Activated CD4-positive, alpha-beta T cell treated with anti-CD3 and anti-CD28 coated beads, Interleukin-2, Interleukin-6, amounts not matched to agents 100 ng/mL and 50 ng/mL, durations not matched to agents 16 hours and 8 hours (primary cell): ENCODE results near the gene SCN1B.
"Not testable (repeated sequence)": the region's sequence is repeated elsewhere in the genome, so short reads cannot be mapped to it uniquely, and the experiment has no call there.

Source experiments
- DNase-seq: peaks from one replicate; pipeline ENCODE4 v3.0.0-alpha.2; 2020

The SCN1B gene

GRCh38 chr19:35021016-35021415 is 9.3 kb upstream of the SCN1B start:
- no peak for DNase-seq

- DNase-seq: no peak
Measured at GRCh38 chr19:35021596-35021995, 8.7 kb upstream of the SCN1B start.

GRCh38 chr19:35022460-35022859 is 7.8 kb upstream of the SCN1B start:
- no peak for DNase-seq

- no peak for DNase-seq
Measured at GRCh38 chr19:35023428-35023827, 6.8 kb upstream of the SCN1B start.

GRCh38 chr19:35024095-35024494 is 6.2 kb upstream of the SCN1B start:
- DNase-seq: no peak

- DNase-seq: no peak
Measured at GRCh38 chr19:35025969-35026368, 4.3 kb upstream of the SCN1B start.

GRCh38 chr19:35026418-35026817 is 3.9 kb upstream of the SCN1B start:
- no peak for DNase-seq

- DNase-seq: no peak
Measured at GRCh38 chr19:35027009-35027408, 3.3 kb upstream of the SCN1B start.

GRCh38 chr19:35027851-35028599 is 2.2 kb upstream of the SCN1B start:
- DNase-seq: no peak

GRCh38 chr19:35028600-35028885 is 1.7 kb upstream of the SCN1B start:
- DNase-seq: not testable (repeated sequence)

GRCh38 chr19:35029275-35029736 is 964 bp upstream of the SCN1B start:
- not testable (repeated sequence) for DNase-seq

GRCh38 chr19:35029737-35030256 is 473 bp upstream of the SCN1B start:
- DNase-seq: no peak

- no peak for DNase-seq
Measured at GRCh38 chr19:35031072-35031881, 1.0 kb downstream of the SCN1B start.

GRCh38 chr19:35032356-35032865 is 2.1 kb downstream of the SCN1B start:
- DNase-seq: no peak

GRCh38 chr19:35033067-35034004 is 3.1 kb downstream of the SCN1B start:
- DNase-seq: no peak

GRCh38 chr19:35034005-35034502 is 3.8 kb downstream of the SCN1B start:
- no peak for DNase-seq

- no peak for DNase-seq
Measured at GRCh38 chr19:35034588-35035382, 4.5 kb downstream of the SCN1B start.

GRCh38 chr19:35037716-35038622 is 7.7 kb downstream of the SCN1B start:
- DNase-seq: no peak

- DNase-seq: no peak
Measured at GRCh38 chr19:35038623-35039512, 8.6 kb downstream of the SCN1B start.
